Lower leg skin (tissue), 3 donors: Measurements from ENCODE around the gene BEAN1.

Experiments used
- POLR2A ChIP-seq, 2 donors: fragments of 450-650 bp; IDR thresholded peaks; one replicate each; pipeline ENCODE4 v1.6.1; 2016 to 2017; ENCODE audit warnings: antibody characterized with exemption in 2 of 2, mild to moderate bottlenecking in 1 of 2, moderate library complexity in 1 of 2
- TF ChIP-seq, protein P1 (sequence below), 3 donors: fragments of 450-650 bp; IDR thresholded peaks; one replicate each; pipeline ENCODE4 v1.5.1; 2016; ENCODE audit warnings: antibody characterized with exemption in 3 of 3, mild to moderate bottlenecking in 3 of 3, moderate library complexity in 2 of 3

DNA sequence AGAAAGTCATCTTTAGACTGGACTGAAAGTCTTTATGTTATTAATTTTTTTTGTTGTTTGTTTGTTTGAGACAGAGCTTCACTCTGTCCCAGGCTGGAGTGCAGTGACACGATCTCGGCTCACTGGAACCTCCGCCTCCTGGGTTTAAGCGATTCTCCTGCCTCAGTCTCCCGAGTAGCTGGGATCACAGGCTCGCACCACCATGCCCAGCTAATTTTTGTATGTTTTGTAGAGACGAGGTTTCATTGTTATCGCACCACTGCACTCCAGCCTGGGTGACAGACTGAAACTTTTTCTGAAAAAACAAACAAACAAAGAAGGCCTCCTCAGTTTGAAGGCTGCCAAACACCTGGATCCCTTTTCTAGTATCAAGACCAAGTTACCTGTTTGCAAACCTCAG lies 4.7 kb downstream of the BEAN1 start:
- TF ChIP-seq, protein P1, sequence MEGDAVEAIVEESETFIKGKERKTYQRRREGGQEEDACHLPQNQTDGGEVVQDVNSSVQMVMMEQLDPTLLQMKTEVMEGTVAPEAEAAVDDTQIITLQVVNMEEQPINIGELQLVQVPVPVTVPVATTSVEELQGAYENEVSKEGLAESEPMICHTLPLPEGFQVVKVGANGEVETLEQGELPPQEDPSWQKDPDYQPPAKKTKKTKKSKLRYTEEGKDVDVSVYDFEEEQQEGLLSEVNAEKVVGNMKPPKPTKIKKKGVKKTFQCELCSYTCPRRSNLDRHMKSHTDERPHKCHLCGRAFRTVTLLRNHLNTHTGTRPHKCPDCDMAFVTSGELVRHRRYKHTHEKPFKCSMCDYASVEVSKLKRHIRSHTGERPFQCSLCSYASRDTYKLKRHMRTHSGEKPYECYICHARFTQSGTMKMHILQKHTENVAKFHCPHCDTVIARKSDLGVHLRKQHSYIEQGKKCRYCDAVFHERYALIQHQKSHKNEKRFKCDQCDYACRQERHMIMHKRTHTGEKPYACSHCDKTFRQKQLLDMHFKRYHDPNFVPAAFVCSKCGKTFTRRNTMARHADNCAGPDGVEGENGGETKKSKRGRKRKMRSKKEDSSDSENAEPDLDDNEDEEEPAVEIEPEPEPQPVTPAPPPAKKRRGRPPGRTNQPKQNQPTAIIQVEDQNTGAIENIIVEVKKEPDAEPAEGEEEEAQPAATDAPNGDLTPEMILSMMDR (IDR thresholded peaks at IDR 0.05): no peak
- TF ChIP-seq POLR2A (IDR thresholded peaks at IDR 0.05): no peak
